Measurements from ENCODE around the gene ETV5. TPM values are rescaled to one million over a fixed set of nuclear protein-coding genes. Genes with fewer than 3 reads are reported as not detected.

ETV5 gene
- polyA plus RNA-seq, 1 donor from 2014 or later, result 0.30 TPM

DNA sequence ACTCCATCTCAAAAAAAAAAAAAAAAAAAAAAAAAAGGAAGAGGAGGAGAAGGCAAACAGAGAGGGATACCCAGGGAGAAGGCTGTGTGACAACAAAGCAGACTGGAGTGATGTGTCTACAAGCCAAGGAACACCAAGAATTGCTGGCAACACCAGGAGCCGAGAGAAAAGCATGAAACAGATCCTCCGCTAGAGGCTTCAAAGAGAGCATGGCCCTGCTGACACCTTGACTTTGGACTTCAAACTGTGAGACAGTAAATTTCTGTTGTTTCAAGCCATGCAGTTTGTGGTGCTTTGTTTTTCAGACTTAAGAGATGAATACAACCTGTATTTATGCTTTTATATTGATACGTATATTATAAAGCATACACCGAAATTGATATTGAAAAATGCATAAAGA is 96.8 kb downstream of the ETV5 start:
- Histone ChIP-seq H3K27me3 (ENCODE audit: insufficient read depth, low read depth, low read length) (no peaks in the 10 kb centered on the region), H4K20me1 (ENCODE audit: insufficient read depth) (no peaks in the 10 kb centered on the region), H3K9me2 (ENCODE audit: insufficient read depth, low read length) (no peaks in the 10 kb centered on the region), H3K9me3 (ENCODE audit: low read length) (no peaks in the 10 kb centered on the region), H3K27ac (ENCODE audit: low read length) (no peak overlapping the region), H3K4me3 (ENCODE audit: low read length) (no peak overlapping the region), H3K9ac (ENCODE audit: low read length) (no peak overlapping the region), H3K4me2 (ENCODE audit: low read length) (no peak overlapping the region), H3F3A (ENCODE audit: insufficient read depth, low read length, poor library complexity, severe bottlenecking) (no peaks in the 10 kb centered on the region), H3K79me2 (replicated peaks; ENCODE audit: insufficient read depth, low read length) (no peaks in the 10 kb centered on the region), H2AFZ (ENCODE audit: low read depth, low read length) (no peak overlapping the region), H3K36me3 (ENCODE audit: insufficient read depth, low read length) (no peaks in the 10 kb centered on the region)
- TF ChIP-seq MXI1 (conservative IDR thresholded peaks at IDR 0.05; ENCODE audit: poor library complexity, severe bottlenecking) (no peak), SMC3 (conservative IDR thresholded peaks at IDR 0.05; ENCODE audit: poor library complexity) (no peak), TAF1 (IDR thresholded peaks at IDR 0.05; ENCODE audit: low read depth) (no peak), EZH2 (IDR thresholded peaks at IDR 0.05; ENCODE audit: borderline replicate concordance, insufficient read depth, low read length, poor library complexity, severe bottlenecking) (no peak), EP300 (conservative IDR thresholded peaks at IDR 0.05; ENCODE audit: poor library complexity, severe bottlenecking) (no peak), RAD21 (conservative IDR thresholded peaks at IDR 0.05) (no peak), POLR2AphosphoS5 (IDR thresholded peaks at IDR 0.05) (no peak)
- TF ChIP-seq, protein P1, sequence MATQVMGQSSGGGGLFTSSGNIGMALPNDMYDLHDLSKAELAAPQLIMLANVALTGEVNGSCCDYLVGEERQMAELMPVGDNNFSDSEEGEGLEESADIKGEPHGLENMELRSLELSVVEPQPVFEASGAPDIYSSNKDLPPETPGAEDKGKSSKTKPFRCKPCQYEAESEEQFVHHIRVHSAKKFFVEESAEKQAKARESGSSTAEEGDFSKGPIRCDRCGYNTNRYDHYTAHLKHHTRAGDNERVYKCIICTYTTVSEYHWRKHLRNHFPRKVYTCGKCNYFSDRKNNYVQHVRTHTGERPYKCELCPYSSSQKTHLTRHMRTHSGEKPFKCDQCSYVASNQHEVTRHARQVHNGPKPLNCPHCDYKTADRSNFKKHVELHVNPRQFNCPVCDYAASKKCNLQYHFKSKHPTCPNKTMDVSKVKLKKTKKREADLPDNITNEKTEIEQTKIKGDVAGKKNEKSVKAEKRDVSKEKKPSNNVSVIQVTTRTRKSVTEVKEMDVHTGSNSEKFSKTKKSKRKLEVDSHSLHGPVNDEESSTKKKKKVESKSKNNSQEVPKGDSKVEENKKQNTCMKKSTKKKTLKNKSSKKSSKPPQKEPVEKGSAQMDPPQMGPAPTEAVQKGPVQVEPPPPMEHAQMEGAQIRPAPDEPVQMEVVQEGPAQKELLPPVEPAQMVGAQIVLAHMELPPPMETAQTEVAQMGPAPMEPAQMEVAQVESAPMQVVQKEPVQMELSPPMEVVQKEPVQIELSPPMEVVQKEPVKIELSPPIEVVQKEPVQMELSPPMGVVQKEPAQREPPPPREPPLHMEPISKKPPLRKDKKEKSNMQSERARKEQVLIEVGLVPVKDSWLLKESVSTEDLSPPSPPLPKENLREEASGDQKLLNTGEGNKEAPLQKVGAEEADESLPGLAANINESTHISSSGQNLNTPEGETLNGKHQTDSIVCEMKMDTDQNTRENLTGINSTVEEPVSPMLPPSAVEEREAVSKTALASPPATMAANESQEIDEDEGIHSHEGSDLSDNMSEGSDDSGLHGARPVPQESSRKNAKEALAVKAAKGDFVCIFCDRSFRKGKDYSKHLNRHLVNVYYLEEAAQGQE (IDR thresholded peaks at IDR 0.05; ENCODE audit: borderline replicate concordance), result no peak
- TF ChIP-seq, protein P2, sequence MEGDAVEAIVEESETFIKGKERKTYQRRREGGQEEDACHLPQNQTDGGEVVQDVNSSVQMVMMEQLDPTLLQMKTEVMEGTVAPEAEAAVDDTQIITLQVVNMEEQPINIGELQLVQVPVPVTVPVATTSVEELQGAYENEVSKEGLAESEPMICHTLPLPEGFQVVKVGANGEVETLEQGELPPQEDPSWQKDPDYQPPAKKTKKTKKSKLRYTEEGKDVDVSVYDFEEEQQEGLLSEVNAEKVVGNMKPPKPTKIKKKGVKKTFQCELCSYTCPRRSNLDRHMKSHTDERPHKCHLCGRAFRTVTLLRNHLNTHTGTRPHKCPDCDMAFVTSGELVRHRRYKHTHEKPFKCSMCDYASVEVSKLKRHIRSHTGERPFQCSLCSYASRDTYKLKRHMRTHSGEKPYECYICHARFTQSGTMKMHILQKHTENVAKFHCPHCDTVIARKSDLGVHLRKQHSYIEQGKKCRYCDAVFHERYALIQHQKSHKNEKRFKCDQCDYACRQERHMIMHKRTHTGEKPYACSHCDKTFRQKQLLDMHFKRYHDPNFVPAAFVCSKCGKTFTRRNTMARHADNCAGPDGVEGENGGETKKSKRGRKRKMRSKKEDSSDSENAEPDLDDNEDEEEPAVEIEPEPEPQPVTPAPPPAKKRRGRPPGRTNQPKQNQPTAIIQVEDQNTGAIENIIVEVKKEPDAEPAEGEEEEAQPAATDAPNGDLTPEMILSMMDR (IDR thresholded peaks at IDR 0.05; ENCODE audit: poor library complexity, severe bottlenecking), result no peak

DNA sequence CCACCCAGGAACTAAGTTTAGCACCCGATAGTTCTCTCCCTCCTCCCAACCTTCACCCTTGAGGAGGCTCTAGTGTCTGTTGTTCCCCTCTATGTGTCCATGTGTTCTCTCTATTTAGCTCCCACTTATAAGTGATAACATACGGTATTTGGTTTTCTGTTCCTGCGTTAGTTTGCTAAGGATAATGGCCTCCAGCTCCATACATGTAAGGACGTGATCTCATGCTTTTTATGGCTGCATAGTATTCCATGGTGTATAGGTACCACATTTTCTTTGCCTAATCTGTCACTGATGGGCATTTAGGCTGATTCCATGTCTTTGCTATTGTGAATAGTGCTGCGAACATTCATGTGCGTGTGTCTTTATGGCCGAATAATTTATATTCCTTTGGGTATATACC is 104.2 kb downstream of the ETV5 start:
- no peak overlapping the region for H3K4me3 ChIP-seq (ENCODE audit: low read length)
- no peaks in the 10 kb centered on the region for H3K9me2 ChIP-seq (ENCODE audit: insufficient read depth, low read length)
- H2AFZ ChIP-seq (ENCODE audit: low read depth, low read length), result no peak overlapping the region
- no peaks in the 10 kb centered on the region for H3K36me3 ChIP-seq (ENCODE audit: insufficient read depth, low read length)
- no peak overlapping the region for H3K27ac ChIP-seq (ENCODE audit: low read length)
- no peak overlapping the region for H3K9ac ChIP-seq (ENCODE audit: low read length)
- no peaks in the 10 kb centered on the region for H3K27me3 ChIP-seq (ENCODE audit: insufficient read depth, low read depth, low read length)
- TF ChIP-seq, protein P2 (IDR thresholded peaks at IDR 0.05; ENCODE audit: poor library complexity, severe bottlenecking), result no peak
- TF ChIP-seq POLR2AphosphoS5 (IDR thresholded peaks at IDR 0.05) (no peak), SMC3 (conservative IDR thresholded peaks at IDR 0.05; ENCODE audit: poor library complexity) (no peak), RAD21 (conservative IDR thresholded peaks at IDR 0.05) (no peak), EZH2 (IDR thresholded peaks at IDR 0.05; ENCODE audit: borderline replicate concordance, insufficient read depth, low read length, poor library complexity, severe bottlenecking) (no peak), EP300 (conservative IDR thresholded peaks at IDR 0.05; ENCODE audit: poor library complexity, severe bottlenecking) (no peak), MXI1 (conservative IDR thresholded peaks at IDR 0.05; ENCODE audit: poor library complexity, severe bottlenecking) (no peak)
- TF ChIP-seq, protein P1 (IDR thresholded peaks at IDR 0.05; ENCODE audit: borderline replicate concordance), result no peak
- H4K20me1 ChIP-seq (ENCODE audit: insufficient read depth), result no peaks in the 10 kb centered on the region
- H3F3A ChIP-seq (ENCODE audit: insufficient read depth, low read length, poor library complexity, severe bottlenecking), result no peaks in the 10 kb centered on the region
- H3K9me3 ChIP-seq (ENCODE audit: low read length), result no peaks in the 10 kb centered on the region
- H3K4me2 ChIP-seq (ENCODE audit: low read length), result no peak overlapping the region
- H3K79me2 ChIP-seq (replicated peaks; ENCODE audit: insufficient read depth, low read length), result no peaks in the 10 kb centered on the region
